CD4-positive, alpha-beta T cell treated with Interleukin-4 for 4 hours (primary cell): Measurements from ENCODE around the gene F10.
"Not testable (repeated sequence)": the region's sequence is repeated elsewhere in the genome, so short reads cannot be mapped to it uniquely, and the experiment has no call there.

ENCODE experiments used
- DNase-seq: peaks from one replicate; pipeline ENCODE4 v3.0.0-alpha.2; 2020

F10 gene

GRCh38 chr13:113122550-113123225, at the start of gene F10:
Gene F10 (plus strand): TSS chr13:113122799. CDS start chr13:113122856, 57 bp downstream.
- DNase-seq: no peak

GRCh38 chr13:113073942-113074341, 48.7 kb upstream of the F10 start:
- no peak for DNase-seq

GRCh38 chr13:113074401-113074800, 48.2 kb upstream of the F10 start:
- no peak for DNase-seq

- DNase-seq: no peak
These were observed 47.7 kb upstream of the F10 start for GRCh38 chr13:113074876-113075275.

- no peak for DNase-seq
These were observed 46.9 kb upstream of the F10 start for GRCh38 chr13:113075711-113076110.

GRCh38 chr13:113076681-113077401, 45.8 kb upstream of the F10 start:
- DNase-seq: no peak

- DNase-seq: no peak
These were observed 45.0 kb upstream of the F10 start for GRCh38 chr13:113077566-113077952.

GRCh38 chr13:113077953-113078901, 44.4 kb upstream of the F10 start:
- DNase-seq: no peak

- DNase-seq: no peak
These were observed 43.5 kb upstream of the F10 start for GRCh38 chr13:113078902-113079780.

- DNase-seq: not testable (repeated sequence)
These were observed 42.9 kb upstream of the F10 start for GRCh38 chr13:113079781-113080080.

- no peak for DNase-seq
These were observed 42.2 kb upstream of the F10 start for GRCh38 chr13:113080361-113080831.

- no peak for DNase-seq
These were observed 41.6 kb upstream of the F10 start for GRCh38 chr13:113080901-113081521.

GRCh38 chr13:113082198-113083021, 40.2 kb upstream of the F10 start:
- no peak for DNase-seq

GRCh38 chr13:113083022-113083373, 39.6 kb upstream of the F10 start:
- DNase-seq: no peak

- DNase-seq: no peak
These were observed 39.1 kb upstream of the F10 start for GRCh38 chr13:113083402-113084061.

- no peak for DNase-seq
These were observed 38.3 kb upstream of the F10 start for GRCh38 chr13:113084094-113084942.

GRCh38 chr13:113084943-113085540, 37.6 kb upstream of the F10 start:
- DNase-seq: no peak

GRCh38 chr13:113086031-113086750, 36.4 kb upstream of the F10 start:
- no peak for DNase-seq
